Measurements from ENCODE around the gene MRPL46. TPM values are rescaled to one million over a fixed set of nuclear protein-coding genes. Genes with fewer than 3 reads are reported as not detected.
A peak's percentile ranks its signal among the peaks of the same experiment; 100 is the strongest.

The MRPL46 gene
- total and polyA plus RNA-seq, 2 donors (not counting 3 experiments of a cell fraction or from before 2014, with no cell fraction given) = 24.5 to 30.9 TPM

- CTCF ChIA-PET = interaction anchor here (0.8 to 2.6 kb wide), 10 partner anchors 9 to 410 kb away, joined by 3 to 26 read pairs (median 3); partner anchors contain the start of gene AEN
- H3K27me3 ChIP-seq (ENCODE audit: control insufficient read depth in 2 of 2, insufficient read depth in 2 of 2, low read length in 2 of 2) = no peaks in the 10 kb centered on the region
Observed at GRCh38 chr15:88467935-88468528, 844 bp upstream of the MRPL46 start.

More at GRCh38 chr15:88467935-88468528, 844 bp upstream of the MRPL46 start:
- POLR2A ChIA-PET = interaction anchor here (0.6 to 1.0 kb wide), 4 partner anchors 76 to 571 kb away, joined by 3 to 6 read pairs (median 4); partner anchors contain the start of gene ISG20
- Histone ChIP-seq H3K79me2 (ENCODE audit: control insufficient read depth, insufficient read depth, low read length) (peaks cover 47% of the 10 kb centered on the region), H3K27ac (ENCODE audit: insufficient read depth, low read depth, low read length) (peak overlapping the region; percentile 96), H4K20me1 (replicated peaks; ENCODE audit: control insufficient read depth, extremely low read depth, insufficient read depth, low read length) (no peaks in the 10 kb centered on the region), H2AFZ (ENCODE audit: low read depth, low read length) (peak overlapping the region; percentile 30), H3K36me3 (ENCODE audit: control insufficient read depth in 2 of 2, extremely low read depth in 1 of 2, insufficient read depth in 2 of 2, low read length in 2 of 2) (peaks cover 0 to 12% of the 10 kb centered on the region in 2 experiments), H3K4me2 (ENCODE audit: insufficient read depth, low read length) (peak overlapping the region; percentile 98), H3K4me1 (ENCODE audit: control insufficient read depth, extremely low read depth, insufficient read depth, low read length) (peaks cover 37% of the 10 kb centered on the region), H3K9me3 (replicated peaks; ENCODE audit: control insufficient read depth, insufficient read depth, low read length) (no peaks in the 10 kb centered on the region), H3K4me3 (replicated peaks in 1 of 3; ENCODE audit: insufficient read depth in 1 of 3, low read depth in 1 of 3, low read length in 3 of 3) (peak overlapping the region; percentile 76 to 99 (median 84)), H3K9me1 (replicated peaks; ENCODE audit: control insufficient read depth, extremely low read depth, insufficient read depth, low read length) (no peaks in the 10 kb centered on the region), H3K9ac (replicated peaks; ENCODE audit: extremely low read depth, insufficient read depth, low read length) (peak overlapping the region; percentile 92)
- intact Hi-C loops (cut with micrococcal nuclease) = loop anchor here (1.0 to 5.0 kb wide), 5 partner anchors 78 to 429 kb away; partner anchors contain the start of genes AEN and DET1
- FAIRE-seq (no peak), DNase-seq (ENCODE audit: low read depth, low spot score) (peak; percentile 39)
- dilution Hi-C loops (cut with MboI; ENCODE audit: extremely low pct_ligation_motif_present, low sequenced_read_pairs) = no loop called here
- TF ChIP-seq FOS (IDR thresholded peaks at IDR 0.05; ENCODE audit: borderline replicate concordance, insufficient read depth, low read length) (no peak), CTCF (IDR thresholded peaks at IDR 0.05; ENCODE audit: extremely low read depth in 1 of 2, insufficient read depth in 1 of 2, low read depth in 1 of 2, low read length in 2 of 2) (peak in 1 of 2 donors; percentile 3), POLR2AphosphoS5 (IDR thresholded peaks at IDR 0.05; ENCODE audit: insufficient read depth, low read depth, low read length) (no peak), EZH2 (IDR thresholded peaks at IDR 0.05; ENCODE audit: borderline replicate concordance, low read depth, low read length, severe bottlenecking) (no peak), JUN (IDR thresholded peaks at IDR 0.05; ENCODE audit: borderline replicate concordance, insufficient read depth, insufficient read length, low read depth) (no peak)
- BruUV-seq (replicated peaks) = TSS peak; percentile 38

Measured in endothelial cell of umbilical vein (primary cell).